ENCODE data around the gene OR2B2.

DNA sequence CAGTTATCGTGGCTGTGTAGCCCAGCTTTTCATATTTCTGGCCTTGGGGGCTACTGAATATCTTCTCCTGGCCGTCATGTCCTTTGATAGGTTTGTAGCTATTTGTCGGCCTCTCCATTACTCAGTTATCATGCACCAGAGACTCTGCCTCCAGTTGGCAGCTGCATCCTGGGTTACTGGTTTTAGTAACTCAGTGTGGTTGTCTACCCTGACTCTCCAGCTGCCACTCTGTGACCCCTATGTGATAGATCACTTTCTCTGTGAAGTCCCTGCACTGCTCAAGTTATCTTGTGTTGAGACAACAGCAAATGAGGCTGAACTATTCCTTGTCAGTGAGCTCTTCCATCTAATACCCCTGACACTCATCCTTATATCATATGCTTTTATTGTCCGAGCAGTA, 45.3 kb upstream of the OR2B2 start:
- TF ChIP-seq, protein P1, sequence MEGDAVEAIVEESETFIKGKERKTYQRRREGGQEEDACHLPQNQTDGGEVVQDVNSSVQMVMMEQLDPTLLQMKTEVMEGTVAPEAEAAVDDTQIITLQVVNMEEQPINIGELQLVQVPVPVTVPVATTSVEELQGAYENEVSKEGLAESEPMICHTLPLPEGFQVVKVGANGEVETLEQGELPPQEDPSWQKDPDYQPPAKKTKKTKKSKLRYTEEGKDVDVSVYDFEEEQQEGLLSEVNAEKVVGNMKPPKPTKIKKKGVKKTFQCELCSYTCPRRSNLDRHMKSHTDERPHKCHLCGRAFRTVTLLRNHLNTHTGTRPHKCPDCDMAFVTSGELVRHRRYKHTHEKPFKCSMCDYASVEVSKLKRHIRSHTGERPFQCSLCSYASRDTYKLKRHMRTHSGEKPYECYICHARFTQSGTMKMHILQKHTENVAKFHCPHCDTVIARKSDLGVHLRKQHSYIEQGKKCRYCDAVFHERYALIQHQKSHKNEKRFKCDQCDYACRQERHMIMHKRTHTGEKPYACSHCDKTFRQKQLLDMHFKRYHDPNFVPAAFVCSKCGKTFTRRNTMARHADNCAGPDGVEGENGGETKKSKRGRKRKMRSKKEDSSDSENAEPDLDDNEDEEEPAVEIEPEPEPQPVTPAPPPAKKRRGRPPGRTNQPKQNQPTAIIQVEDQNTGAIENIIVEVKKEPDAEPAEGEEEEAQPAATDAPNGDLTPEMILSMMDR (IDR thresholded peaks at IDR 0.05; ENCODE audit: insufficient read depth, low read length), result no peak
- TF ChIP-seq, protein P2, sequence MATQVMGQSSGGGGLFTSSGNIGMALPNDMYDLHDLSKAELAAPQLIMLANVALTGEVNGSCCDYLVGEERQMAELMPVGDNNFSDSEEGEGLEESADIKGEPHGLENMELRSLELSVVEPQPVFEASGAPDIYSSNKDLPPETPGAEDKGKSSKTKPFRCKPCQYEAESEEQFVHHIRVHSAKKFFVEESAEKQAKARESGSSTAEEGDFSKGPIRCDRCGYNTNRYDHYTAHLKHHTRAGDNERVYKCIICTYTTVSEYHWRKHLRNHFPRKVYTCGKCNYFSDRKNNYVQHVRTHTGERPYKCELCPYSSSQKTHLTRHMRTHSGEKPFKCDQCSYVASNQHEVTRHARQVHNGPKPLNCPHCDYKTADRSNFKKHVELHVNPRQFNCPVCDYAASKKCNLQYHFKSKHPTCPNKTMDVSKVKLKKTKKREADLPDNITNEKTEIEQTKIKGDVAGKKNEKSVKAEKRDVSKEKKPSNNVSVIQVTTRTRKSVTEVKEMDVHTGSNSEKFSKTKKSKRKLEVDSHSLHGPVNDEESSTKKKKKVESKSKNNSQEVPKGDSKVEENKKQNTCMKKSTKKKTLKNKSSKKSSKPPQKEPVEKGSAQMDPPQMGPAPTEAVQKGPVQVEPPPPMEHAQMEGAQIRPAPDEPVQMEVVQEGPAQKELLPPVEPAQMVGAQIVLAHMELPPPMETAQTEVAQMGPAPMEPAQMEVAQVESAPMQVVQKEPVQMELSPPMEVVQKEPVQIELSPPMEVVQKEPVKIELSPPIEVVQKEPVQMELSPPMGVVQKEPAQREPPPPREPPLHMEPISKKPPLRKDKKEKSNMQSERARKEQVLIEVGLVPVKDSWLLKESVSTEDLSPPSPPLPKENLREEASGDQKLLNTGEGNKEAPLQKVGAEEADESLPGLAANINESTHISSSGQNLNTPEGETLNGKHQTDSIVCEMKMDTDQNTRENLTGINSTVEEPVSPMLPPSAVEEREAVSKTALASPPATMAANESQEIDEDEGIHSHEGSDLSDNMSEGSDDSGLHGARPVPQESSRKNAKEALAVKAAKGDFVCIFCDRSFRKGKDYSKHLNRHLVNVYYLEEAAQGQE (IDR thresholded peaks at IDR 0.05; ENCODE audit: insufficient replicate concordance, low read depth), result no peak
